Right lobe of liver (tissue), 6 donors: ENCODE data around the gene INAFM2. TPM values are rescaled to one million over a fixed set of nuclear protein-coding genes. Genes with fewer than 3 reads are reported as not detected.

ENCODE experiments used
- ATAC-seq, 4 donors: fragments of 200-7000 bp; cut with Tn5 transposase; one replicate each; pipeline ENCODE4 v1.9.1; 2020; ENCODE audit warnings: mild to moderate bottlenecking in 4 of 4, moderate library complexity in 4 of 4
- DNase-seq, 3 donors: peaks; one replicate each; pipeline ENCODE4 v3.0.0-alpha.2; 2020
- H3K27ac ChIP-seq, 3 donors: fragments of 200-600 bp; one replicate each; pipeline ENCODE4 v1.8.0; 2022
- H3K27me3 ChIP-seq, 2 donors: fragments of 200-600 bp; one replicate each; pipeline ENCODE4 v1.8.0; 2022
- H3K36me3 ChIP-seq, 4 donors: fragments of 200-600 bp; sonication (generic) in 1 of 4; one replicate each; pipeline versions ENCODE4 v1.5.1 to v1.8.0; 2017 to 2022; ENCODE audit warnings: control low read depth in 1 of 4
- H3K4me1 ChIP-seq, 4 donors: fragments of 200-600 bp; sonication (generic) in 1 of 4; one replicate each; pipeline versions ENCODE4 v1.5.1 to v1.8.0; 2017 to 2022; ENCODE audit warnings: control low read depth in 1 of 4
- H3K4me3 ChIP-seq, 3 donors: fragments of 200-600 bp; one replicate each; pipeline ENCODE4 v1.8.0; 2022
- H3K9me3 ChIP-seq, 4 donors: fragments of 200-600 bp; sonication (generic) in 1 of 4; one replicate each; pipeline versions ENCODE4 v1.5.1 to v1.8.0; 2017 to 2022; ENCODE audit warnings: control low read depth in 1 of 4
- CTCF ChIP-seq, 4 donors: fragments of 200-600 bp in 3 of 4; fragments of 450-650 bp in 1 of 4; IDR thresholded peaks; one replicate each; pipeline versions ENCODE4 v1.5.1 to v1.8.0; 2016 to 2022; ENCODE audit warnings: antibody characterized with exemption in 4 of 4, mild to moderate bottlenecking in 2 of 4
- POLR2A ChIP-seq: fragments of 450-650 bp; IDR thresholded peaks from one replicate; pipeline ENCODE4 v1.6.1; 2017; ENCODE audit warnings: antibody characterized with exemption, mild to moderate bottlenecking
- WGBS: methylation state at CpG from one replicate; pipeline ENCODE4 v1.1.6; 2018; ENCODE audit warnings: low coverage, low lambda C conversion rate; ENCODE audit not compliant: insufficient coverage; ENCODE audit errors: missing lambda C conversion rate; 5-methylcytosine and 5-hydroxymethylcytosine counted together
- intact Hi-C, 2 donors: fragments of 100-400 bp; cut with DNase I; formaldehyde crosslinking; loops; one replicate each; pipeline versions ENCODE4 v1.11.2 to v1.14.1; 2022
- total RNA-seq, 6 experiments: library from RNA; depleted of rRNA in 2 of 6; stranded (reverse); fragments of >200 nt in 2 of 6; fragmentation: NEBNext Ultra II Directional in 3 of 6; extraction: Animal tissue kit (Norgen Biotek cat#: 25700) in 3 of 6; gene quantifications; one replicate each; pipeline versions ENCODE4 v1.1.0 to v1.2.4, GENCODE V29; 2016 to 2023
- donor health status: DM: no; HTN: yes; CAD: no.
- donor health status: DM: no; HTN: no; CAD: no.
- donor health status: DM: no; HTN: no; CAD: no.
- donor health status: DM: no; HTN: yes; CAD: no.
- donor health status: DM: no; HTN: yes; CAD: no.

The INAFM2 gene
- total RNA-seq, 6 experiments from 2014 or later, result 4.6 to 8.7 (median 5.8) TPM

GRCh38 chr15:40280260-40281056 lies 43.0 kb upstream of the INAFM2 start:
- intact Hi-C loops, result no loop called here
- peaks cover 0 to 17% (median 0%) of the 10 kb centered on the region in 4 donors for H3K4me1 ChIP-seq

GRCh38 chr15:40281057-40281800 lies 42.3 kb upstream of the INAFM2 start:
- Histone ChIP-seq H3K27ac (no peak overlapping the region), H3K9me3 (no peaks in the 10 kb centered on the region), H3K4me3 (no peak overlapping the region), H3K4me1 (peaks cover 0 to 17% (median 0%) of the 10 kb centered on the region in 4 donors), H3K27me3 (peaks cover 0 to 27% of the 10 kb centered on the region in 2 donors), H3K36me3 (no peaks in the 10 kb centered on the region)
- DNase-seq (no peak), ATAC-seq (no peak)
- TF ChIP-seq CTCF (IDR thresholded peaks at IDR 0.05) (no peak), POLR2A (no peak)
- intact Hi-C loops, result no loop called here
- 63% methylated on average over 7 of the region's 43 CpGs for WGBS

More at GRCh38 chr15:40280260-40281056, 43.0 kb upstream of the INAFM2 start:
- no peak for ATAC-seq
- TF ChIP-seq POLR2A, result no peak
- TF ChIP-seq CTCF (IDR thresholded peaks at IDR 0.05), result no peak
- no peak overlapping the region for H3K4me3 ChIP-seq
- no peaks in the 10 kb centered on the region for H3K9me3 ChIP-seq
- H3K27ac ChIP-seq, result no peak overlapping the region
- H3K36me3 ChIP-seq, result no peaks in the 10 kb centered on the region
- WGBS, result 47% methylated on average over 28 of the region's 30 CpGs
- DNase-seq, result no peak
- peaks cover 0 to 27% of the 10 kb centered on the region in 2 donors for H3K27me3 ChIP-seq

GRCh38 chr15:40281801-40282146 lies 41.7 kb upstream of the INAFM2 start:
- ATAC-seq (no peak), DNase-seq (no peak)
- TF ChIP-seq CTCF (IDR thresholded peaks at IDR 0.05) (no peak), POLR2A (no peak)
- Histone ChIP-seq H3K4me3 (peak overlapping the region; percentile 22 to 51 (median 40)), H3K27ac (no peak overlapping the region), H3K4me1 (peaks cover 0 to 17% (median 0%) of the 10 kb centered on the region in 4 donors), H3K9me3 (no peaks in the 10 kb centered on the region), H3K27me3 (peaks cover 0 to 27% of the 10 kb centered on the region in 2 donors), H3K36me3 (no peaks in the 10 kb centered on the region)
- no CpG with 5 or more reads among the region's 51 CpGs for WGBS
- intact Hi-C loops, result no loop called here

- no CpG with 5 or more reads among the region's 92 CpGs for WGBS
- H3K27me3 ChIP-seq, result peaks cover 0 to 27% of the 10 kb centered on the region in 2 donors
- H3K9me3 ChIP-seq, result no peaks in the 10 kb centered on the region
- H3K27ac ChIP-seq, result no peak overlapping the region
- ATAC-seq (peak; percentile 75 to 84 (median 82)), DNase-seq (peak; percentile 75 to 86 (median 85))
- intact Hi-C loops, result no loop called here
- H3K36me3 ChIP-seq, result no peaks in the 10 kb centered on the region
- peaks cover 0 to 17% (median 0%) of the 10 kb centered on the region in 4 donors for H3K4me1 ChIP-seq
- H3K4me3 ChIP-seq, result peak overlapping the region; percentile 22 to 51 (median 40)
- TF ChIP-seq POLR2A, result no peak
- peak in 3 of 4 donors; percentile 37 to 59 (median 54) for TF ChIP-seq CTCF (IDR thresholded peaks at IDR 0.05)
These were observed 41.2 kb upstream of the INAFM2 start for GRCh38 chr15:40282147-40282868.
